H9 (cell line): ENCODE results near the gene NACAD. TPM values are rescaled to one million over a fixed set of nuclear protein-coding genes. Genes with fewer than 3 reads are reported as not detected.

Experiments
- DNase-seq: peaks from one replicate; pipeline ENCODE4 v3.0.0-alpha.2; 2017
- H2AFZ ChIP-seq: one replicate; pipeline ENCODE4 v1.6.1; 2013; ENCODE audit warnings: mild to moderate bottlenecking, low read length, control low read depth, moderate library complexity
- H2AK5ac ChIP-seq: 2 replicates; pipeline ENCODE4 v1.6.1; 2013; ENCODE audit warnings: low read length, control low read depth, mixed read lengths; ENCODE audit not compliant: insufficient read length
- H2BK120ac ChIP-seq: one replicate; pipeline ENCODE4 v1.6.1; 2013; ENCODE audit warnings: low read depth, mild to moderate bottlenecking, low read length, control low read depth, inconsistent platforms; ENCODE audit not compliant: poor library complexity, severe bottlenecking
- H2BK12ac ChIP-seq: 2 replicates; pipeline ENCODE4 v1.6.1; 2013; ENCODE audit warnings: low read length, control low read depth, mixed read lengths, low read depth; ENCODE audit not compliant: insufficient read length
- H2BK15ac ChIP-seq: 2 replicates; pipeline ENCODE4 v1.6.1; 2013; ENCODE audit warnings: low read depth, low read length, control low read depth
- H2BK20ac ChIP-seq: one replicate; pipeline ENCODE4 v1.6.1; 2013; ENCODE audit warnings: low read depth, mild to moderate bottlenecking, low read length, control low read depth, inconsistent platforms; ENCODE audit not compliant: poor library complexity, severe bottlenecking
- H2BK5ac ChIP-seq: 2 replicates; pipeline ENCODE4 v1.6.1; 2013; ENCODE audit warnings: low read length, control low read depth, mixed read lengths; ENCODE audit not compliant: insufficient read length
- H3K14ac ChIP-seq: 2 replicates; pipeline ENCODE4 v1.6.1; 2013; ENCODE audit warnings: low read length, control low read depth; ENCODE audit not compliant: insufficient read depth
- H3K18ac ChIP-seq: 2 replicates; pipeline ENCODE4 v1.6.1; 2013; ENCODE audit warnings: low read depth, mild to moderate bottlenecking, mixed read lengths, low read length, control low read depth; ENCODE audit not compliant: insufficient read length
- H3K23ac ChIP-seq: 2 replicates; pipeline ENCODE4 v1.6.1; 2013; ENCODE audit warnings: low read length, control low read depth, mixed read lengths, low read depth; ENCODE audit not compliant: insufficient read length
- H3K23me2 ChIP-seq: 2 replicates; pipeline ENCODE4 v1.6.1; 2013; ENCODE audit warnings: low read depth, mild to moderate bottlenecking, mixed read lengths, low read length, control low read depth; ENCODE audit not compliant: insufficient read length, poor library complexity, severe bottlenecking
- H3K27ac ChIP-seq: 2 replicates; pipeline ENCODE4 v1.5.1; 2013; ENCODE audit warnings: low read length, control low read depth, mixed read lengths, low read depth; ENCODE audit not compliant: insufficient read length
- H3K27me3 ChIP-seq: 2 replicates; pipeline ENCODE4 v1.6.1; 2013; ENCODE audit warnings: low read length, control low read depth, inconsistent platforms; ENCODE audit not compliant: insufficient read depth
- H3K4ac ChIP-seq: 2 replicates; pipeline ENCODE4 v1.6.1; 2013; ENCODE audit warnings: low read depth, mild to moderate bottlenecking, control low read depth, inconsistent platforms, low read length, moderate library complexity
- H3K4me1 ChIP-seq: 2 replicates; pipeline ENCODE4 v1.6.1; 2013; ENCODE audit warnings: low read length, control low read depth, inconsistent platforms; ENCODE audit not compliant: insufficient read depth
- H3K4me2 ChIP-seq: 2 replicates; pipeline ENCODE4 v1.6.1; 2013; ENCODE audit warnings: low read length, control low read depth, mixed read lengths; ENCODE audit not compliant: insufficient read length, insufficient read depth
- H3K56ac ChIP-seq: 2 replicates; pipeline ENCODE4 v1.6.1; 2013; ENCODE audit warnings: low read depth, mild to moderate bottlenecking, mixed read lengths, low read length, control low read depth; ENCODE audit not compliant: insufficient read length
- H3K79me1 ChIP-seq: 2 replicates; pipeline ENCODE4 v1.6.1; 2013; ENCODE audit warnings: low read depth, mild to moderate bottlenecking, moderate library complexity, low read length, control low read depth, inconsistent platforms; ENCODE audit not compliant: insufficient read depth, poor library complexity, severe bottlenecking
- H3K79me2 ChIP-seq: 2 replicates; pipeline ENCODE4 v1.6.1; 2013; ENCODE audit warnings: low read length, control low read depth, inconsistent platforms; ENCODE audit not compliant: insufficient read depth
- H3K9ac ChIP-seq: 2 replicates; pipeline ENCODE4 v1.6.1; 2013; ENCODE audit warnings: low read length, control low read depth, mixed read lengths; ENCODE audit not compliant: insufficient read length; ENCODE audit errors: extremely low read depth
- H3K9me3 ChIP-seq: one replicate; pipeline ENCODE4 v1.6.1; 2013; ENCODE audit warnings: low read depth, low read length, inconsistent platforms; ENCODE audit not compliant: control insufficient read depth
- H3T11ph ChIP-seq: one replicate; pipeline ENCODE4 v1.6.1; 2013; ENCODE audit warnings: mild to moderate bottlenecking, low read length, control low read depth, inconsistent platforms
- H4K20me1 ChIP-seq: one replicate; pipeline ENCODE4 v1.6.1; 2013; ENCODE audit not compliant: control insufficient read depth, insufficient read length, insufficient read depth
- H4K5ac ChIP-seq: 2 replicates; pipeline ENCODE4 v1.6.1; 2013; ENCODE audit warnings: low read depth, mild to moderate bottlenecking, mixed read lengths, low read length, control low read depth; ENCODE audit not compliant: insufficient read length
- H4K8ac ChIP-seq: replicated peaks from 2 replicates; pipeline ENCODE4 v1.6.1; 2013; ENCODE audit warnings: low read length, control low read depth, mixed read lengths, low read depth; ENCODE audit not compliant: insufficient read length
- H4K91ac ChIP-seq: 2 replicates; pipeline ENCODE4 v1.6.1; 2013; ENCODE audit warnings: low read depth, mild to moderate bottlenecking, moderate library complexity, mixed read lengths, low read length, control low read depth; ENCODE audit not compliant: insufficient read length
- H3K27ac Mint-ChIP-seq, 3 experiments: 2 replicates in 2 of 3; 3 replicates in 1 of 3; pipeline ENCODE4 v1.8.0; 2020 to 2021; ENCODE audit warnings: mixed read lengths in 3 of 3, mild to moderate bottlenecking in 1 of 3, moderate library complexity in 1 of 3
- H3K27me3 Mint-ChIP-seq: 2 replicates; pipeline ENCODE4 v1.8.0; 2021; ENCODE audit warnings: low read depth, mild to moderate bottlenecking, moderate library complexity, mixed read lengths
- H3K36me3 Mint-ChIP-seq, 3 experiments: 2 replicates in 2 of 3; 3 replicates in 1 of 3; pipeline ENCODE4 v1.8.0; 2020 to 2021; ENCODE audit warnings: low read depth in 3 of 3, mixed read lengths in 3 of 3; ENCODE audit not compliant: insufficient read depth in 1 of 3
- H3K4me1 Mint-ChIP-seq, 2 experiments: 2 replicates each; pipeline ENCODE4 v1.8.0; 2020; ENCODE audit warnings: mixed read lengths in 2 of 2
- H3K4me3 Mint-ChIP-seq, 2 experiments: 2 replicates in 1 of 2; 3 replicates in 1 of 2; pipeline ENCODE4 v1.8.0; 2020 to 2021; ENCODE audit warnings: mild to moderate bottlenecking in 2 of 2, mixed read lengths in 2 of 2, moderate library complexity in 1 of 2
- H3K9me3 Mint-ChIP-seq, 2 experiments: 2 replicates in 1 of 2; 3 replicates in 1 of 2; pipeline ENCODE4 v1.8.0; 2020; ENCODE audit warnings: mild to moderate bottlenecking in 2 of 2, mixed read lengths in 2 of 2, moderate library complexity in 1 of 2
- CTCF ChIP-seq: fragments of 200-600 bp; sonication (generic); conservative IDR thresholded peaks from 3 replicates; pipeline ENCODE4 v1.8.0; 2021; ENCODE audit warnings: antibody characterized with exemption, mild to moderate bottlenecking
- WGBS: extraction: QIAGEN DNeasy Blood & Tissue Kit; methylation state at CpG from one replicate; pipeline ENCODE4 v1.1.7; 2013; ENCODE audit warnings: missing lambda C conversion rate, low lambda C conversion rate, mixed read lengths; ENCODE audit not compliant: insufficient read length; ENCODE audit errors: extremely low coverage; 5-methylcytosine and 5-hydroxymethylcytosine counted together
- total RNA-seq: library from RNA; stranded (reverse); gene quantifications from 2 replicates; pipeline ENCODE4 v1.2.1, GENCODE V29; 2021

The NACAD gene
- total RNA-seq, 1 experiment from 2014 or later, result 8.0 TPM

- H4K5ac ChIP-seq, result no peak overlapping the region
- H4K8ac ChIP-seq, result no peak overlapping the region
- Mint-ChIP-seq H3K4me1 (no peaks in the 10 kb centered on the region), H3K27me3 (no peaks in the 10 kb centered on the region), H3K9me3 (no peaks in the 10 kb centered on the region), H3K36me3 (no peaks in the 10 kb centered on the region; a peak in 1 of 7 replicates), H3K27ac (no peak overlapping the region), H3K4me3 (no peak overlapping the region)
- H3K4ac ChIP-seq, result no peak overlapping the region
- no peak overlapping the region for H2BK12ac ChIP-seq
- no peak for TF ChIP-seq CTCF
- no peaks in the 10 kb centered on the region for H4K20me1 ChIP-seq
- no peak overlapping the region for H2BK20ac ChIP-seq
- H3K18ac ChIP-seq, result no peak overlapping the region
- peaks cover 1% of the 10 kb centered on the region; the same call in 1 of the 2 replicates for H3K79me2 ChIP-seq
- no peak overlapping the region; the same call in 1 of the 2 replicates for H3K14ac ChIP-seq
- H3K56ac ChIP-seq, result no peak overlapping the region
- no peaks in the 10 kb centered on the region for H3K23me2 ChIP-seq
- H3K9me3 ChIP-seq, result no peaks in the 10 kb centered on the region
- no CpG with 5 or more reads among the region's 3 CpGs for WGBS
- H3K4me1 ChIP-seq, result no peaks in the 10 kb centered on the region
- no peak overlapping the region for H2AK5ac ChIP-seq
- no peak overlapping the region for H3T11ph ChIP-seq
- H2BK15ac ChIP-seq, result no peak overlapping the region
- no peak overlapping the region for H2BK120ac ChIP-seq
- no peak overlapping the region for H3K9ac ChIP-seq
- H3K27me3 ChIP-seq, result no peaks in the 10 kb centered on the region
- no peaks in the 10 kb centered on the region for H3K79me1 ChIP-seq
- H2AFZ ChIP-seq, result no peak overlapping the region
- no peak overlapping the region for H3K27ac ChIP-seq
- H3K23ac ChIP-seq, result no peak overlapping the region
- H4K91ac ChIP-seq, result no peak overlapping the region
- DNase-seq, result no peak
- no peak overlapping the region for H2BK5ac ChIP-seq
- no peak overlapping the region for H3K4me2 ChIP-seq
These were observed 34.3 kb downstream of the NACAD start for GRCh38 chr7:45054442-45054841.
